RWPE2 (cell line): ENCODE results near the gene NUDT1.

Experiments
- ATAC-seq: fragments of 200-7000 bp; cut with Tn5 transposase; 3 replicates; pipeline ENCODE4 v1.9.1; 2021; ENCODE audit warnings: low read depth
- DNase-seq: peaks from one replicate; pipeline ENCODE4 v3.0.0-alpha.2; 2020; ENCODE audit warnings: low spot score
- H3K27ac ChIP-seq: fragments of 450-650 bp; 2 replicates; pipeline ENCODE4 v1.5.1; 2017; ENCODE audit warnings: mild to moderate bottlenecking; ENCODE audit not compliant: poor library complexity, severe bottlenecking
- H3K27me3 ChIP-seq: fragments of 250-450 bp; sonication (Bioruptor Pico); 2 replicates; pipeline ENCODE4 v1.5.1; 2021; ENCODE audit warnings: mild to moderate bottlenecking, moderate library complexity; ENCODE audit not compliant: insufficient read depth, poor library complexity, severe bottlenecking
- H3K36me3 ChIP-seq: fragments of 250-450 bp; sonication (Bioruptor Pico); 2 replicates; pipeline ENCODE4 v1.5.1; 2020; ENCODE audit warnings: low read depth, mild to moderate bottlenecking, moderate library complexity
- H3K4me1 ChIP-seq: fragments of 250-450 bp; sonication (Bioruptor Pico); 2 replicates; pipeline ENCODE4 v1.5.1; 2021; ENCODE audit warnings: mild to moderate bottlenecking, moderate library complexity; ENCODE audit not compliant: insufficient read depth, poor library complexity, severe bottlenecking
- H3K4me3 ChIP-seq: fragments of 250-450 bp; sonication (Bioruptor Pico); 2 replicates; pipeline ENCODE4 v1.5.1; 2021; ENCODE audit warnings: mild to moderate bottlenecking, moderate library complexity; ENCODE audit not compliant: severe bottlenecking
- H3K9me3 ChIP-seq: fragments of 250-450 bp; sonication (Bioruptor Pico); 2 replicates; pipeline ENCODE4 v1.5.1; 2021; ENCODE audit warnings: mild to moderate bottlenecking, moderate library complexity; ENCODE audit not compliant: severe bottlenecking
- CTCF ChIP-seq: fragments of 450-650 bp; IDR thresholded peaks from one replicate; pipeline ENCODE4 v1.5.1; 2017; ENCODE audit warnings: mild to moderate bottlenecking, moderate library complexity; ENCODE audit not compliant: poor library complexity, severe bottlenecking

The NUDT1 gene

GRCh38 chr7:2288503-2288902 is 46.5 kb downstream of the NUDT1 start:
- no peak for DNase-seq
- Histone ChIP-seq H3K4me3 (no peak overlapping the region), H3K27me3 (no peaks in the 10 kb centered on the region), H3K9me3 (no peaks in the 10 kb centered on the region), H3K36me3 (no peaks in the 10 kb centered on the region), H3K4me1 (no peaks in the 10 kb centered on the region), H3K27ac (no peak overlapping the region)
- TF ChIP-seq CTCF = no peak
- no peak for ATAC-seq

GRCh38 chr7:2289111-2289586 is 47.1 kb downstream of the NUDT1 start:
- Histone ChIP-seq H3K4me3 (no peak overlapping the region), H3K9me3 (no peaks in the 10 kb centered on the region), H3K36me3 (no peaks in the 10 kb centered on the region), H3K27me3 (no peaks in the 10 kb centered on the region), H3K4me1 (no peaks in the 10 kb centered on the region), H3K27ac (no peak overlapping the region)
- ATAC-seq = no peak
- no peak for TF ChIP-seq CTCF
- DNase-seq = no peak

GRCh38 chr7:2289621-2290020 is 47.6 kb downstream of the NUDT1 start:
- DNase-seq (no peak), ATAC-seq (no peak)
- Histone ChIP-seq H3K9me3 (no peaks in the 10 kb centered on the region), H3K27ac (no peak overlapping the region), H3K4me1 (no peaks in the 10 kb centered on the region), H3K36me3 (no peaks in the 10 kb centered on the region), H3K4me3 (no peak overlapping the region), H3K27me3 (no peaks in the 10 kb centered on the region)
- no peak for TF ChIP-seq CTCF

GRCh38 chr7:2290877-2291276 is 48.9 kb downstream of the NUDT1 start:
- Histone ChIP-seq H3K27me3 (no peaks in the 10 kb centered on the region), H3K4me1 (no peaks in the 10 kb centered on the region), H3K4me3 (no peak overlapping the region), H3K27ac (no peak overlapping the region), H3K9me3 (no peaks in the 10 kb centered on the region), H3K36me3 (no peaks in the 10 kb centered on the region)
- DNase-seq = no peak
- ATAC-seq = no peak
- no peak for TF ChIP-seq CTCF

GRCh38 chr7:2295936-2296620 is 54.1 kb downstream of the NUDT1 start:
- TF ChIP-seq CTCF = no peak
- Histone ChIP-seq H3K27ac (no peak overlapping the region), H3K4me1 (no peaks in the 10 kb centered on the region), H3K4me3 (no peak overlapping the region), H3K9me3 (no peaks in the 10 kb centered on the region), H3K36me3 (no peaks in the 10 kb centered on the region), H3K27me3 (no peaks in the 10 kb centered on the region)
- DNase-seq (no peak), ATAC-seq (no peak)
